ENCODE measurements around the gene PLEKHJ1. TPM values are rescaled to one million over a fixed set of nuclear protein-coding genes. Genes with fewer than 3 reads are reported as not detected.

Gene PLEKHJ1
- total RNA-seq, 1 donor from 2014 or later = 78.3 TPM

- Mint-ChIP-seq H3K4me3 (ENCODE audit: unreplicated experiment) (peak overlapping the region; percentile 97), H3K4me1 (ENCODE audit: low read depth, unreplicated experiment) (peaks cover 18% of the 10 kb centered on the region), H3K9me3 (ENCODE audit: unreplicated experiment) (no peaks in the 10 kb centered on the region), H3K36me3 (ENCODE audit: low read depth, unreplicated experiment) (peaks cover 3% of the 10 kb centered on the region), H3K27me3 (ENCODE audit: low read depth, unreplicated experiment) (no peaks in the 10 kb centered on the region), H3K27ac (ENCODE audit: unreplicated experiment) (no peak overlapping the region)
- no peak for FAIRE-seq
- no peaks in the 10 kb centered on the region for H3K27me3 ChIP-seq (ENCODE audit: insufficient read depth, low read length)
- no peak overlapping the region for H3K4me3 ChIP-seq (ENCODE audit: insufficient read depth, low read depth, low read length)
- H2AFZ ChIP-seq (ENCODE audit: low read depth, low read length) = no peak overlapping the region
- H3K27ac ChIP-seq (ENCODE audit: low read depth, low read length) = no peak overlapping the region
- H3K9me3 ChIP-seq (ENCODE audit: insufficient read depth, low read depth, low read length) = no peaks in the 10 kb centered on the region
- peak overlapping the region; percentile 28 for H3K9ac ChIP-seq (ENCODE audit: low read length)
- no peak for DNase-seq (ENCODE audit: low read depth)
- H3K36me3 ChIP-seq (ENCODE audit: insufficient read depth, low read length) = peaks cover 12% of the 10 kb centered on the region
- H3K4me2 ChIP-seq (ENCODE audit: low read length) = peak overlapping the region; percentile 93
- TF ChIP-seq EZH2 (IDR thresholded peaks at IDR 0.05; ENCODE audit: insufficient read depth, low read length) (no peak), CTCF (IDR thresholded peaks at IDR 0.05; ENCODE audit: insufficient read depth, low read depth, low read length) (no peak)
- H3K4me1 ChIP-seq (ENCODE audit: insufficient read depth, low read length) = peaks cover 40% of the 10 kb centered on the region
- peaks cover 67% of the 10 kb centered on the region for H3K79me2 ChIP-seq (ENCODE audit: insufficient read depth, low read length)
- peaks cover 60% of the 10 kb centered on the region for H4K20me1 ChIP-seq (ENCODE audit: insufficient read depth, low read length)
These were observed 2.4 kb downstream of the PLEKHJ1 start for GRCh38 chr19:2233601-2234280.

GRCh38 chr19:2232286-2233151 is 3.6 kb downstream of the PLEKHJ1 start:
- H3K36me3 Mint-ChIP-seq (ENCODE audit: low read depth, unreplicated experiment) = peaks cover 2% of the 10 kb centered on the region
- peaks cover 28% of the 10 kb centered on the region for H3K4me1 ChIP-seq (ENCODE audit: insufficient read depth, low read length)
- TF ChIP-seq CTCF (IDR thresholded peaks at IDR 0.05; ENCODE audit: insufficient read depth, low read depth, low read length) (no peak), EZH2 (IDR thresholded peaks at IDR 0.05; ENCODE audit: insufficient read depth, low read length) (no peak)
- DNase-seq (ENCODE audit: low read depth) (no peak), FAIRE-seq (no peak)
- no peak overlapping the region for H3K4me3 ChIP-seq (ENCODE audit: insufficient read depth, low read depth, low read length)
- no peak overlapping the region for H2AFZ ChIP-seq (ENCODE audit: low read depth, low read length)
- H3K36me3 ChIP-seq (ENCODE audit: insufficient read depth, low read length) = peaks cover 7% of the 10 kb centered on the region
- no peaks in the 10 kb centered on the region for H3K27me3 Mint-ChIP-seq (ENCODE audit: low read depth, unreplicated experiment)
- H3K9me3 ChIP-seq (ENCODE audit: insufficient read depth, low read depth, low read length) = no peaks in the 10 kb centered on the region
- H3K79me2 ChIP-seq (ENCODE audit: insufficient read depth, low read length) = peaks cover 55% of the 10 kb centered on the region
- H3K9ac ChIP-seq (ENCODE audit: low read length) = peak overlapping the region; percentile 22
- peaks cover 8% of the 10 kb centered on the region for H3K4me1 Mint-ChIP-seq (ENCODE audit: low read depth, unreplicated experiment)
- H3K27me3 ChIP-seq (ENCODE audit: insufficient read depth, low read length) = no peaks in the 10 kb centered on the region
- no peaks in the 10 kb centered on the region for H3K9me3 Mint-ChIP-seq (ENCODE audit: unreplicated experiment)
- H3K4me2 ChIP-seq (ENCODE audit: low read length) = peak overlapping the region; percentile 26
- H4K20me1 ChIP-seq (ENCODE audit: insufficient read depth, low read length) = peaks cover 47% of the 10 kb centered on the region
- peak overlapping the region; percentile 50 for H3K4me3 Mint-ChIP-seq (ENCODE audit: unreplicated experiment)
- H3K27ac ChIP-seq (ENCODE audit: low read depth, low read length) = peak overlapping the region; percentile 6
- H3K27ac Mint-ChIP-seq (ENCODE audit: unreplicated experiment) = peak overlapping the region; percentile 34

All from astrocyte (in vitro differentiated cells and primary cell).